Measurements from ENCODE around the gene STPG1. TPM values are rescaled to one million over a fixed set of nuclear protein-coding genes. Genes with fewer than 3 reads are reported as not detected.

Gene STPG1
- total RNA-seq, 3 donors from 2014 or later: 3.6 to 6.9 (median 4.6) TPM

DNA sequence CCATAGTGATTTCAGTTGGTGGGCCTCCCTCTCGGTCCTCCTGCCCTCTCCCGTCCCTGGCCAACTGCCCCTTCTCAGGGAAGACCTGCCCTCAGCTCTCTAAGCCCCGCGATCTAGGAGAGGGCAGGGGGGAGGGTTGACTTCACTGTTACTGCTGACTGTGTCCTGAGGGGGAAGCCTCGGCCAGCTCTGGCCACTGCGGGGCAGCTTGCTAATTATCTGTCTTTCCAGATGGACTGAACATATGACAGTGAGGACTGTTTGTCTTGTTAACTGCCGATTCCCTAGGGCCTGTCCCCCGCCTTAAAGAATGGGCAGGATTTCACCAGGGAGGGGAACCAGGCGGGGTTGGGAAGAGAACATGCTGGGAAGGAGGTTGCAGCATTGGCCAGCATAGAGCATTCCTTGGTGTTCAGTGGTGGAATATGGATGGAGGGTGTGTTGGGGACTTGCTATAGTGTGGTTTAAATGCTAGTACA lies 24.9 kb upstream of the STPG1 start:
- intact Hi-C loops (cut with DNase I; ENCODE audit: low total_unique reads): no loop called here
- Histone ChIP-seq H3K36me3 (no peaks in the 10 kb centered on the region), H3K27me3 (no peaks in the 10 kb centered on the region), H3K9me3 (no peaks in the 10 kb centered on the region), H3K4me1 (peaks cover 0 to 11% of the 10 kb centered on the region in 2 donors), H3K27ac (peak overlapping the region; percentile 69 to 71), H3K4me3 (peak overlapping the region in 1 of 3 donors; percentile 17)
- DNase-seq (ENCODE audit: low spot score in 2 of 2): no peak
- peak in 1 of 3 donors; percentile 42 for TF ChIP-seq POLR2AphosphoS5 (IDR thresholded peaks at IDR 0.05)
- no peak for TF ChIP-seq POLR2A (IDR thresholded peaks at IDR 0.05)

DNA sequence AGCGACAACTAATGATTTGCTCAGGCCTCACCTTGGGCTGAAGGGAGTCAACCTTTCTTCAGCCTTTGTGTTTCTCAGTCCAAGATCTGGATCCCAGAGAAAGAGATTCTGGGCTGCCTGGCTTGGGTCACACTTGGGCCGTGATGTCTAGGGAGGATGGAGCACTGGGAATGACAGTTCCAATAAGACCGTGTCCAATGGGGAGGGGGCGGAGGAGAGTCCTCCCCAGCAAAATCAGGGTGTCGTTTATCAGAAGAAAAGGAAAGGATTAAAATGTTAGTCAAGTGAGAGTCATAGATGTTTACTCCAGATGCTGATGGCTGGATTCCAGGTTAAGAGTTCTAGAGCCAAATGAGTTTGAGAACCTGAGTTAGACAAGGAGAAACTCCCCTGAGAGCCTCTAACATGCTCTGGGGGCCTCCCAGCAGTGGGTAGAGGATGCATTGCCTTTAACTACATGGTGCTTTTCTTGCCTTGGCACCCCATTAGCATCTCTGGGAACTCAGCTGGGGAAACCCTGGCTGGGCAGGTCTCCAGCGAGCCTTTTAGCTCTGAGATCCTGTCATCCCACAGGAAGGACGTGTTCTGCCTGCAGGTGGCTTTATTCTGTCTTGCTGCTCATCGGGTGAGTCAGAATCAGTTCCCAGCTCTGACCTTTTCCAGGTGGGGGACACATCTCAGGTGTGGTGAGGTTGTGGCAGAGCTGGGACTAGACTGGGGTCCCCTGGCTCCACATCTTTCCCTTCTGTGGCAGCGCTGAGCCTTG lies 24.2 kb upstream of the STPG1 start:
- Histone ChIP-seq H3K27ac (peak overlapping the region; percentile 69 to 71), H3K27me3 (no peaks in the 10 kb centered on the region)
- intact Hi-C loops (cut with DNase I; ENCODE audit: low total_unique reads): no loop called here

DNA sequence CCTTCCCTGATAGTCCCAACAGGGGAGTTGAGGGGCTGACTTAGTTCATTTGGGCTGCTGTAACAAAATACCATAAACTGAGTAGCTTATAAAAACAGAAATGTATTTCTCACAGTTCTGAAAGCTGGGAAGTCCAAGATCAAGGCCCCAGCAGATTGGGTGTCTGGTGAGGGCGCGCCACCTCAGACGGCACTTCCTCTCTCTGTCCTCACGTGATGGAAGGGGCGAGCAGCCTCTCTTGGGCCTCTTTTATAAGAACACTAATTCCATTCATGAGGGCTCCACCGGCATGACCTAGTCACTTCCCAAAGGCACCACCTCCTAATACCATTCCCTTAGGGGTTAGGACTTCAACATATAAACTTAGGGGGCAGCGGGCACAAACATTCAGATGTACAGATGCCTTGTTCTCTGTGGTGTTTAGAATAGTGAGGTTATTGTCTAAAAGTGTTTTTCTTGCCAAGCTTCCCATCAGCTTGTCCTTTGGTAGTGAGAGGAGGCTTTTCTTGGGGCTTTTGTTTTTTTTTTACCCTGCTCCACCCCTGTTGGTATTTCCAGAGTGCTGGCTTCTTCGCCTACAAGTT lies 22.3 kb upstream of the STPG1 start:
- Histone ChIP-seq H3K4me1 (peaks cover 0 to 11% of the 10 kb centered on the region in 2 donors), H3K27ac (peak overlapping the region in 1 of 2 donors; percentile 71), H3K4me3 (no peak overlapping the region), H3K36me3 (no peaks in the 10 kb centered on the region), H3K9me3 (no peaks in the 10 kb centered on the region), H3K27me3 (no peaks in the 10 kb centered on the region)
- no peak for DNase-seq (ENCODE audit: low spot score in 2 of 2)
- TF ChIP-seq, protein P1, sequence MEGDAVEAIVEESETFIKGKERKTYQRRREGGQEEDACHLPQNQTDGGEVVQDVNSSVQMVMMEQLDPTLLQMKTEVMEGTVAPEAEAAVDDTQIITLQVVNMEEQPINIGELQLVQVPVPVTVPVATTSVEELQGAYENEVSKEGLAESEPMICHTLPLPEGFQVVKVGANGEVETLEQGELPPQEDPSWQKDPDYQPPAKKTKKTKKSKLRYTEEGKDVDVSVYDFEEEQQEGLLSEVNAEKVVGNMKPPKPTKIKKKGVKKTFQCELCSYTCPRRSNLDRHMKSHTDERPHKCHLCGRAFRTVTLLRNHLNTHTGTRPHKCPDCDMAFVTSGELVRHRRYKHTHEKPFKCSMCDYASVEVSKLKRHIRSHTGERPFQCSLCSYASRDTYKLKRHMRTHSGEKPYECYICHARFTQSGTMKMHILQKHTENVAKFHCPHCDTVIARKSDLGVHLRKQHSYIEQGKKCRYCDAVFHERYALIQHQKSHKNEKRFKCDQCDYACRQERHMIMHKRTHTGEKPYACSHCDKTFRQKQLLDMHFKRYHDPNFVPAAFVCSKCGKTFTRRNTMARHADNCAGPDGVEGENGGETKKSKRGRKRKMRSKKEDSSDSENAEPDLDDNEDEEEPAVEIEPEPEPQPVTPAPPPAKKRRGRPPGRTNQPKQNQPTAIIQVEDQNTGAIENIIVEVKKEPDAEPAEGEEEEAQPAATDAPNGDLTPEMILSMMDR (IDR thresholded peaks at IDR 0.05): no peak
- TF ChIP-seq POLR2AphosphoS5 (IDR thresholded peaks at IDR 0.05) (no peak), POLR2A (IDR thresholded peaks at IDR 0.05) (no peak)
- intact Hi-C loops (cut with DNase I; ENCODE audit: low total_unique reads): no loop called here

More for the DNA sequence above, 24.2 kb upstream of the STPG1 start:
- no peak for TF ChIP-seq POLR2A (IDR thresholded peaks at IDR 0.05)
- Histone ChIP-seq H3K4me1 (peaks cover 0 to 11% of the 10 kb centered on the region in 2 donors), H3K36me3 (no peaks in the 10 kb centered on the region), H3K9me3 (no peaks in the 10 kb centered on the region), H3K4me3 (no peak overlapping the region)
- no peak for DNase-seq (ENCODE audit: low spot score in 2 of 2)

GRCh38 chr1:24427545-24427862 lies 13.9 kb upstream of the STPG1 start:
- no peak overlapping the region for H3K27ac ChIP-seq
- TF ChIP-seq, protein P1 (IDR thresholded peaks at IDR 0.05): no peak
- TF ChIP-seq POLR2AphosphoS5 (IDR thresholded peaks at IDR 0.05) (no peak), POLR2A (IDR thresholded peaks at IDR 0.05) (no peak)
- no peak overlapping the region for H3K4me3 ChIP-seq
- intact Hi-C loops (cut with DNase I; ENCODE audit: low total_unique reads): loop anchor here (5.0 kb wide), 1 partner anchor 90 kb away; no protein-coding TSS in a partner anchor
- no peaks in the 10 kb centered on the region for H3K27me3 ChIP-seq
- no peaks in the 10 kb centered on the region for H3K4me1 ChIP-seq
- DNase-seq (ENCODE audit: low spot score in 2 of 2): no peak
- H3K36me3 ChIP-seq: no peaks in the 10 kb centered on the region
- H3K9me3 ChIP-seq: no peaks in the 10 kb centered on the region

DNA sequence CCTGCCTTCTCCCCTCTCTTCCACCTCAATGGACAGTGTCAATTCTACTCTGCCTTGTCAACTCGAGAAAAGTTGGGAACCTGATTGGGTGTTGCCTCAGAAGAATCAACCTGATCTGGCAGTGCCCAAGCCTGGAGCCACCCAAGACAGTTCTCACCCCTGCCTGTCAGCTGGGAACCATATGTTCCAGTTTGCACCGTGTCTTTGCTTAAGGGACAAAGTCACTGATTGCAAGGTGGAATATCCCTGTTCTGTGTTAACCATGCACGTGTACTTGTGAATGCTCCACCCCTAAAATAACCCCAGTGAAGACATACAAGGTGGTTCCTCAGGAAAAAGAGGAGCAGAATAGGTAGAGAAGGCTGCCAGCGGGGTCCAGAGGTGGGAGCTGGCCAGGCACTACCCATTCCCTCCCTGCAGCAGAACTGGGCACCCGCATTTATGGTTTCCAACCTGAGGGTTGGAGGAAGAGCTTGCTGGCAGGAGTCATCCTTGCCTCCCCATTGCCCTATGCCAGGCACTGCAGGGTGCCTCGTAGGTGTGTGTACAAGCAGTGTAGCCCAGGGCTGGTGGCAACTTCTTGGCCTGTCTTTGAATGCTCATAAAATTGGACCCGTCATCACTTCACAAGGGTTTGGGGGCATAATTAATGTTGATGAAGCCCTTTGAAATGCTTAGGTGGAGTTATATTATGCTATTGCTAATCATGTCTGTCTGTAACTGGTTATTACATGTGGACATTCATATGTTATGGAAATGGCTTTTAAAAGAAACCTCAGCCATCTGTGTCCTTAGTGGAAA lies 13.4 kb upstream of the STPG1 start:
- H3K27ac ChIP-seq: no peak overlapping the region
- no peak for DNase-seq (ENCODE audit: low spot score in 2 of 2)
- H3K4me1 ChIP-seq: no peaks in the 10 kb centered on the region
- no peaks in the 10 kb centered on the region for H3K36me3 ChIP-seq
- no peaks in the 10 kb centered on the region for H3K9me3 ChIP-seq
- TF ChIP-seq, protein P1 (IDR thresholded peaks at IDR 0.05): no peak
- no peak for TF ChIP-seq POLR2AphosphoS5 (IDR thresholded peaks at IDR 0.05)
- no peak for TF ChIP-seq POLR2A (IDR thresholded peaks at IDR 0.05)
- H3K27me3 ChIP-seq: no peaks in the 10 kb centered on the region
- intact Hi-C loops (cut with DNase I; ENCODE audit: low total_unique reads): loop anchor here (5.0 kb wide), 1 partner anchor 90 kb away; no protein-coding TSS in a partner anchor
- no peak overlapping the region for H3K4me3 ChIP-seq

All from breast epithelium (tissue), 4 donors.